Stimulated activated CD4-positive, alpha-beta T cell treated with anti-CD3 and anti-CD28 coated beads, Interleukin-15, amount 100 ng/mL, for 24 hours (primary cell): ENCODE measurements around the gene DACH1.
"Not testable (repeated sequence)": the region's sequence is repeated elsewhere in the genome, so short reads cannot be mapped to it uniquely, and the experiment has no call there.

ENCODE experiments used
- DNase-seq: peaks from one replicate; pipeline ENCODE4 v3.0.0-alpha.2; 2020

The DACH1 gene

DNA sequence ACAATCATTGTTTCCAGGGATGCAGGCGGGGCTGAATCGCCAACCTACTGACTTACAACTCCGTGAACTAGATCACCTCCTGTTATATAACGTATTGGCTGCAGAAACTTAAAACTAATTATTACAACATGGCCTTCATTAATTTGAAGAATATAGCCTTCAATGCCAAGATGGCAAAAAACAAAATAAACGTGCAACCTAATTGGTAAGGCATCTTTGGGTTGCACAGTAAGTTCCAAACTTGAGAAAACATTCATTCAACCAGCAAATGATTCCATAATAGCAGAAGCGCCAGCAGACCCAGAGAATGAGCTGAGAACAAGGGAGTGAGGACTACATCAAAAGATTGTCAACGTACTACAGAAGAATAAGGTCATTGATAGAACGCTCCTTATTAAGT lies 39.8 kb downstream of the DACH1 start:
- no peak for DNase-seq

DNA sequence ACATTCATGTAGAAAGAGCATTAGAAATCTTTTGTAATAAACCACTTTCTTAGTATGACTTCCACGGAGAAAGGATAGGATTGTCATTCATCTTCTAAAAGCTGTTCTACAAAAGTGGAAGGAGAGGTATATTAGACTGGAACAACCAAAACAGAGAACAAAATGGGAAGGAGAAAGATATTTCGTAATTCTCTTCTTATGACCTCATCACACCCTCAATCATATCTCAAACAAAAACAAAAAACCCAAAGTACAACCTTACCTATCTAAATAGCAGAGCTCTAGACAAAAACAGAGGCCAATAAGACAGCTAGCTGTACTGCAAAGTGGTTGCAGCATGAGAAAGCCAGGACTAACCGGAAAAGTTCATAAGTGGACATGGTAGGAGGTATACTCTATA lies 46.3 kb downstream of the DACH1 start:
- DNase-seq, result no peak

DNA sequence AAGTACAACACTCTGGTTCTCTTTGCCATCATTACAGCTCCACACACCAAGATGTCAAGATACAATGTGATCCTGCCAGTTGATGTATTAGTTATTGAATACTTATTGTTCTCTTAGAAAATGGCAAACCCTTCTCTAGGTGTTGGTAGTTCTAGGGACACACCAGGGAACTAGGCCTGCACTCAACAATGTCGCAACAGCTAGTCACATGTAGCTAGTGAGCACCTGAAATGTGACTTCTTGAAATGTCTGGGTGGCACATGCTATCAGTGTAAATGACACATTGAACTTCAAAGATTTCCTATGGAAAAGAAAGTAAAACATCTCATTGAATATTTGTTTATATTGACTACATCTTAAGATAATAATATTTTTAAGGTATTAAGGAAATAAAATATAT lies 49.7 kb downstream of the DACH1 start:
- no peak for DNase-seq

DNA sequence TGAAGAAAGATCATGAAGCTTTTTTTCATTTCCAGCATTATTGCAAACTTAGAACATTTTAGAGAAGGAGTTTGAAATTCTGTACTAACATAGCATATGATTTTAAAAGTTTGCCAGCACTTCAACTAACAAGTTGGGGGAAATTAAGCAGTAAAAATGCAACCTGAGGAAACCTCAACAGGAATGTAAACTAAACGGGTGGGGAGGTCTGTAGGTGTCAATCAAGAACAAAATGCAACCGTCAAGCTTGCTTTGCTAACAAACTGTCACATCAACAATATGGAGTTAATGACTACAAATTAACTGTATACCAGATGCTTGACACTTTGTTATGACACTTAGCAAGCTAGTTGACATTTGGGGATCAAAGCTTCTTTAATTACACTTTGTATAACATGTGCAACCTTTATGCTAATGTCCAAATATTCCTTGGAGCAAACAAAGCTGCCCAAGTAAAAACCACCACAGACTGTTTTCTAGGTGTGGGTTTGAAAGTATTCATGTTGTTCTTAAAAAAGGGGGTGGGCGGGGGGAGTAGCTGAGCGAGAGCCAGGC lies 52.1 kb downstream of the DACH1 start:
- DNase-seq, result no peak

DNA sequence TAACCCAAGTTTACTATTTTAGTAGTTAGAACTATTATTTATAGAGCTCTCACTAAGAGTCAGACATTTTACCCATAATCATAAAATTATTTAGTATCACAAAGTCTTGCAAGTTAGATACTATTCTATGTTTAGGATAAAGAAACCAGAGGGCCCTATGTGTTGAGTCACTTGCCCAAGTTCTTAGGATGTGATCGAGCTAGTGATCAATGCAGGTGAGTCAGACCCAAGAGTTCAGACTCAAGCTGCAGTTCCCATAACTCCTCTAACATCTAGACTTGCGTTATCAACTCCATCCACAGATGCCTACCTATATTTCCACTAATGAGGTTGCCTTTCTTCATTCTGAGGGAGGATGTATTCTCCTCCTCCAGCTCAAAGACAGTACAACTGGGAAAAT lies 53.8 kb downstream of the DACH1 start:
- DNase-seq, result no peak

DNA sequence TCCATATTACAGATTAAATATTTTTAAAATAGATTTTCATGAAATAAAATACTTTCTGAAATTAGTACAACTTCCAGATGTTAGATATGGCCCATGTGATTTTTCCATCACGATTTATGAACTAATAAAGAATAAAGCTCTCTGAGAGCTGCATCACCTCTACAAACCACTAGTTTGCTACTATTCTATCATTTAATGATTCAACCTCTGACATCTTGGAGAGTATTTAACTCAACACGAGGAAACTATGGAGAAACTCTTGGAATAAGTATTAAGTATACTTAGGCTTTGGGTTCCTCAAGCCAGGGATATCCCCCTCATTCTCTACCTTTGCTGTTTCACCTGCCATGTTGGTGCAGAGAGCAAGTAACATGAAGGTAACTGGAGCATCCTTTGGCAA lies 55.7 kb downstream of the DACH1 start:
- no peak for DNase-seq

DNA sequence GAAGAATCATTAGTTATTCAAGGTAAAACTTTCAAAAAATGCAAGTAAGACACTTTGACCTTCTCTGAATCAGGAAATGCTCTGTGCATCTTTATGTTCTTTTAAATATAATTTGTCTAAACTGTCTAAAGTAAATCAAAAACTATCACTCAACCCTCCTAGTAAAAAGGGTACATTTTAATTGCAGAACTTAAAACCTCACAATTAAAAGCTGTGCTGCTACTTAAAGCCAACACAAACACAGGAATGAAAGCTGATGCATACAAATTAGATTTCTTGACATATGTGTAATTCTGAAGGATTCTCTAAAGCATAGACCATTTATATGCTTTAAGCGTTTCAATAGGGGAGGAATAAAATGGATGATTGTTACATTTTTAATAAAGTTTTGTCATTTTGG lies 58.3 kb downstream of the DACH1 start:
- DNase-seq, result no peak

DNA sequence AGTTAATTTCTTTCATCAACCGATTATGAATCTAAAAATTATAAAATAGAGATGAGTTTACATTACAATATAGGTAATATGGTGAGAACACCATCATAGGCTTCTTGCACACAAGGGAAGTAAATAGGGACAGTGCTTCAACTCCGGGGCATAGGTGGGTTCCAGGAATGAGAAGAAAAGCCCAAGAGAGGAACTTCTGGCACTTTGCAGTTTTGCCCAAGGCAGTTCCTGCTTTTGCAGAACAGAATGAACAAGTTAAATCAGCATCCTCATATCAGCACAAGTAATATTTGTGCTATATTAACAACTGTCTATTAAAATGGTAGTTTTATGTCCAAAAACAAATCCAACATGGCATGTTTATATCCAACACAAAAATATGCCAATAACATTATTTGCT lies 60.1 kb downstream of the DACH1 start:
- no peak for DNase-seq

DNA sequence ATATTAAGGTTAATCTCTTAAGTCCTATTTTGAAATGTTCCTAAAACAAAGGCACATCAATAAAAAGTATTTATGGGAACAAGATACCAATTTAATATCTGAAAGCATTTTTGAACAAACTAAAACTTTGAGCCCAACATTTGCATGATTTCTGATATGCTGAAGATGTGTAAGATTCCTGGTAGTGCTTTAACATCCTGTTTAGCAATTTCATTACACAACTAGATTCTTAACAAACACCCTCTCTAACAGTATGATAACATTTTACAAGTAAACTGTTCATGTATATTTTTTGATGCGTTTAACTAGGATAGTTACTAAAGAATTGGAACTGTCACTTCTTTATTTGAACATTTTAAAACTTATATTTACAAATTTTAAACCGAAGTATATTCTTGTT lies 63.9 kb downstream of the DACH1 start:
- no peak for DNase-seq

DNA sequence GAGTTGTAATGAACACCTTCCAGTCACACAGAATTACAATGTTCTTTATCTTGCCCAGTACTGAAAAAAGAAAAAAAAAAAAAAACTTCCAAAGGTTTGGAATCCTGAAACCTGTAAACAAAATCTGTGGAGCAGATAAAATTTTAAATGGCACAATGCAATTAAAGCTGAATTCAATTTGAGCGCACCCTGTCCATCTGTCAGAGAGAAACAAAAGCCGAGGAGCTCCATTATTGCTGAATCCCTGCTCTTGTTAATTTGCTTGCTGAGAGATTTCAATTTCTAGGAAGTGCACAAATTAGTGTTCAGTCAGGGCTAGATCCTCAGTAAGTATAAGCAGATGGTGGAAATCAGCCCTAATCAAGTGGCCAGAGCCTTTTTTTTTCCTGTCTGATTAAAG lies 65.2 kb downstream of the DACH1 start:
- no peak for DNase-seq

DNA sequence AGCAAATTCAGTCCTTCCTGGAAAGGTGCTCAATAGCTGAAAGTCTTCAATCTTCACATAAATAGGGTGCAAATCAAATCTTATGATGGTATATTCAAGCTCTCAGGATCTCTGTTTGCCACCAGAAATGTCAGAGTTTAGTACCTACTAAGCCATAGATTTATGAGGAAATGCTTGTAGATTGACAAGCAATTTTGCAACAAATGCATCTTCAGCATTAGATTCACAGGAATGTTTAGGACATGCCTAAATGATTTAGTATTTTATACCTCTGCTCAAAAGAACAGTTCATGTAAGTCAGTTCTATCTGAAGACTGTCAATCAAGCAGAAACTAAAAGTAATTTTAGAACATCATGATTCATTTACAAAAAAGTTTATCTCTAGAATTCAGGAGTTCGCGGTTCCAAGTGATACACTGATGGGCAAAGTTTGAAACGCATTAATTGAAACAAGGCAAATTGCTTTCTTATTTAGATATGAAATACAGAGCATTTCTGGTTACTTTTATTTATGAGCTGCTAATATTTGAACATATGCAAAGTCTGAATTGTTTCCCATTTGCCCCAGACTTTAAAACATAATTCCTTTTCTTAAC lies 65.7 kb downstream of the DACH1 start:
- no peak for DNase-seq

DNA sequence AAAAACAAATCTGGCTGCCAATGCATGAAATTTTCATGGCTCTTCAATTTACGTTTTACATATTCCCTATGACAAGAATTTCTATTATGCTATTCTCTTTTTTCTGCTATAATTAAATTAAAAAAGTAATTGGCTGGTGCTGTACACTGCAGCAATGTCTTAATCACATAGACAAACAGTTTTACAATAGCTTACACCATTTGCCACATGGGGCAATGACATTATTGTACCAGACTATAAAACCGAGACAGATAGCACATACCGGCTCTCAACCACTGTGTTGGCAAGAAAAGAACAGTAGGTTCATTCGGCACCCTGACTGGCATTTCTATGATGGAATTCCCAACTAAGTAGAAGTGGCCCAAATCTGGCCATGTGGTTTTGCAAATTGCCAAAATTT lies 67.7 kb downstream of the DACH1 start:
- DNase-seq, result no peak

DNA sequence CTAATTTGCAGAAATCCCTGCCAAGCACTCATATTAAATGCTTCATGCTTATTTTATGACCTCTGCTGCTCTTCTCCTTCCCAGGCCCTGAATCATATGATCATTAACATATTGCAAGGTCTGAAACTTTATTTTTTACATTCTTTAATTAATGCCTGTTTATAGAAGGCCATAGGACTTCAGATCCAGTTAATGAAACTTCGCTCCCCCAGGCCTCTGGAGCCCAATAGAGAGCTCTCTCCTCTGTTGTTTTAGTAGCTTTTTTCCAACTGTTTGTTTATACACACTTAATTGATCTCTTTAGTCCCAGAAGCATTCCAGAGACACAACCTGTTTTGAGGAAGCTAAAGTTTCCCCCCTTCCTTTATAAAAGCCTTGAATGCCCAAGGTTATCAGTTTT lies 68.3 kb downstream of the DACH1 start:
- no peak for DNase-seq

DNA sequence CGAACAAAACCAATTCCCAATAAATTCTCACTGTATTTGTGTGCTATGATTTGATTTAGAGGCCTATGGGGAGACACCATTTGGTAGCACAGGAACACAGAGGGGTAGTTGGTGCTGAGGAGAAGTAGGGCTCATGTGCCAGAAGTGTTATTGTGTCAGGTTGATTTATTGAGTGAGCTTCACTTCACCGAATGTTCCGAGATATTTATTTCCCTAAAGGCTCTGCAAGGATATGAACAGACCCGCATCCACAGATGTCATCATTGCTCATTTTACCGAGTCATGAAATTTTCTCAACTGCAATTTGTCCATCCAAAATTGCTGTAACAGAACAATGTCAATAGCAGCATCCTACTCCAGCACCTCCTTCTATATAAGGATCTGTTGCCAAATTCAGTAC lies 69.5 kb downstream of the DACH1 start:
- no peak for DNase-seq

DNA sequence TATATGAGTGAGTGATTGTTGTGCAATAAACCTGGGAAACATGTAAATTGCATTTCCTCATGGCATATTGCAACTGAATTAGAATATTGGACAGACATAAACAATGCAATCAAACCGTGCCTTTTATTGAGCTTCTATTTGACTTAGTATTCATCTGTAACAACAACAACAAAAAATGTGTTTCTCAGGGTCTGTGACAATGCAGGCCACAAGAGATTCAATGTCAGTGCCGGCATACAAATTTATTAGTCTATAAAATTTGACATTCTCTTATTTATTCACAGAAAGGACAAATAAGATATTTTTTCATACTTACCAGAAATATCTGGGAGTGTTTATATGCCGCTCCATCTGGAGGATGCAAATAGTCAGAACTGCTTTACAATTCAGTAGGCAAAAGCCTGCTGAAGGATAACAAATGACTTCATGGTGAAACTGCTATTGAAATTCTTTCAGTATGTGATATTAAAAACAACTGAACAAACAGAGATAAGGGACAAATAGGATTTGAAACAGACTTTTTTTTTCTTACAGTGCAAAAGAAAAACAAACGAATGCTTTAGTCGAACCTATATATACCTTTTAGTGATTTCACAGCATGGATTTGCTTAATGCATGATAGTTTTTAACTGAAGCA lies 77.2 kb downstream of the DACH1 start:
- DNase-seq, result no peak

DNA sequence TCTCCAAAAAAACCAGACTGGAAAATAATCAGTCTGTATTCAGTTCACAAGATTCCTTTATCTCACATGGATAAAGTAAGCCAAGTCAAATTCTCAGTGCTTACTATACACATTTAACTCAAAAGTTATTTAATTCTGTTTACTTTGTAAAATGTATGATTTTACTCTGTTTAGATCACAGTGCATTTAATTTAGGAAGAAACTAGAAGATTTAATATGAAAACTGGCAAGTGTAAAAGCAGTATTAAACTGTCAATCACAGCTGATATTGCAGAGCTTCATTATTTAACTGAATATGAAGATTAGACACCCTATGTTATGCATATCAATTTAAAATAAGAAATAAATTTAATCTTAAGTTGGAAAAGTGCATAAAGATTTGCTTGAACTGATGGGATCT lies 78.0 kb downstream of the DACH1 start:
- DNase-seq, result no peak

DNA sequence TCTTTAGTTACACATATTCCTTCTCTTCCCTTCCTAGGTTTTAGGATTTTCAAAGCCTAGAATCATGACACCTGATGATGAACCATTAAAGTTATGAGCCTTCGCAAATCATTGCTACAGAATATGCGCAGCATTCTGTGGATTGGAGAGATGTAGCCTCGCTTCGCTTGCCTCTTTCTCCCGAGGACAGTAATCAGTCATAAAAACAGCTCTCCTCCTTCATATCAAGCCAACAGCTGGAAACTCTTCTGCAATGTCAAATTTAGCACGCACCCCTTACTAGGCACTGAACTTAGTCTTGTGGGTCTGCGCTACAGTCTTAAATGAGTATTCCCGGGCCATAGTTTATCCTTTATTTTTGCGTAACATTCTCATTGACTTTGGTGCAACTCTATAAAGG lies 79.6 kb downstream of the DACH1 start:
- DNase-seq, result no peak

DNA sequence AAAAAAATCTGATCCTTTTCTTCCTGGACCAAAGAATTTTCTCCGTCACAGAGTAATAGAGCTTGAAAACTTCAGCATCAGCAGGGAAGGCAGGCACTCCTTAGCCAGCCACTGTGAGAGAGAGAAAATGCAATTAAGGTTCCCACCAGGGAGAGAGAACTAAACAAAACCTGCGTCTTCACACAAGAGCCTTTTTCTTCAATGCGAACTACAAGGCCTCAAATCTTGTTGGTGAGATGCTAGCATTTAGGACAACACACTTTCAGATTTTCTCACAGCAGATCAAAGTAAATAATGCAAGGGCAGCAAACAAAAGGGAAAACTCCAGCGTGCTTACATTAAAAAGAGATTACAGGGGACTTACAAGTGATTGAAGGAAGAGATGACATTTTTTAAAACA lies 80.1 kb downstream of the DACH1 start:
- no peak for DNase-seq

DNA sequence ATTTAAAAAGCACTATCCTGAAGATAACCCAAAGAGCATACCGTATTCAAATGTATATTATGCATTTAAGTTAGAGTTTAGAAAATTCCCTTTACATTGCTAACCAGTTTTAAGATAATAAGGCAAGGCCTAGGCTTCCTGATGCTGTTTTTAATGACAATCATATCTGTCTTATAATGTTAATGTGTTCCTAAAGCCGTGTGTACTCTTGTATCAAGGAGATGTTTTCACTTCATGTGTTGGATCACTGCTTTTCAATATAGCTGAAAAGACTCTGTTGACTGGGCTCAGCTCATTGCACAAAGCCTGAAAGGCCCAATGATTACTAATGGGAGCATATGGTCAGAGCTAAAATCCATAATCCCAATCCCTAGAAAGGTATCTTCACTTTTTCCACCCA lies 81.6 kb downstream of the DACH1 start:
- DNase-seq, result no peak

DNA sequence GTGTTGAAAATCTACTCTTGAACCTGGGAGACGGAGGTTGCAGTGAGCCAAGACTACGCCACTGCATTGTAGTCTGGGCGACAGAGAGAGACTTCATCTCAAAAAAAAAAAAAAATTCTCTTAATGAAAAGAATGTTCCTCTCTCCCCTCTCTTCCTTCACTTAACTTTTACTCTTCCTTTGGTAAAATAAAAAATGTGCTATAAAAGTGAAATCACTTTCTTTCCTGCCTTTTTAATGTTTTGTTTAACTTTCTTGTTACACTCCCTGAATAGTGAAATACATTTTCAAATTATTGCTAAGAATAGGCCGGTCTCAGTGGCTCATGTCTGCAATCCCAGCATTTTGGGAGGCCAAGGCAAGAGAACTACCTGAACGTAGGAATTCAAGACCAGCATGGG lies 86.5 kb downstream of the DACH1 start:
- DNase-seq, result no peak

DNA sequence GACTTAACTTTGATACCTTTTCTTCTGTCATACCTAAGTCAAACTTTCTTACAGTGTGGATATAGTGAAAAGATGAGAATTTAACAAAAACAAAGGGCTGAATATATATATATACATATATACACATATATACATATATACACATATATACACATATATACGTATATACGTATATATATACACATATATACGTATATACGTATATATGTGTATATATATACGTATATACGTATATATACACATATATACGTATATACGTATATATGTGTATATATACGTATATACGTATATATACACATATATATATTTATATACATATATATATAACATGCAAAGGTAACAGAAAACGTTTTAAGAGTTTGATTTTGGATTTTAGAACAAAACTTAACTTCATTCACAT lies 88.0 kb downstream of the DACH1 start:
- not testable (repeated sequence) for DNase-seq

DNA sequence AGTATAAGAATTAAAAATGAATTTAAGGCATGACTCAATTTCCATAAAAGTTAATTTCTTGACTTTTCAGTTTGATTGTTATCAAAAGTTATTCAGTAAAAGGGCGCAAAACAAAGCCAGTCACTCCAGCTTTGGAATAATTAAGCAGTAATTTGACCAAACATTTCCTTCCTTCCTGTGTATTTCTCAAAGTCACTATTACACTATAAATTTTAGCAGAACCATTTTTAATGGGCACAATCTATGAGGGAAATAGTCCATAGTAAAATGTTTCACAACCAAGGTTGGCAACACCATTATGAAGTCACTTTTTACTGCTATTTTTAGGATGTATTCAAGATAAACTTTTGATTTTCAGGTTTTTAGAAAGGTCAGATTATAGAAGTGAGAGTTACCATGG lies 91.0 kb downstream of the DACH1 start:
- no peak for DNase-seq

DNA sequence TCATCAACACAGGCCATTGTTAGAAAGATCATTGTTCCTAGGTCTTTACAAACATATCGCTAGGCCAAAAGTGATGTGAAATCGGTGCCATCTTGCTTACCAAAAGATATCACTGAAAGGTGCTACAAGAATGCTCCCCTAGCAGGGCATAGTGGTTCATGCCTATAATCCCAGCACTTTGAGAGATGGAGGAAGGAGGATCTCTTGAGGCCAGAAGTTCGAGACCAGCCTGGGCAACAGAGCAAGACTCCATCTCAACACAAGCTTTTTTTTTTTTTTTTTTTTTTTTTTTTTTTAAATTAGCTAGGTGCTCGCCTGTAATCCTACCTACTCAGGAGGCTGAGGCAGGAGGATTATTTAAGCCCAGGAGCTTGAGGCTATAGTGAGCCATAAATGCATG lies 92.1 kb downstream of the DACH1 start:
- no peak for DNase-seq

DNA sequence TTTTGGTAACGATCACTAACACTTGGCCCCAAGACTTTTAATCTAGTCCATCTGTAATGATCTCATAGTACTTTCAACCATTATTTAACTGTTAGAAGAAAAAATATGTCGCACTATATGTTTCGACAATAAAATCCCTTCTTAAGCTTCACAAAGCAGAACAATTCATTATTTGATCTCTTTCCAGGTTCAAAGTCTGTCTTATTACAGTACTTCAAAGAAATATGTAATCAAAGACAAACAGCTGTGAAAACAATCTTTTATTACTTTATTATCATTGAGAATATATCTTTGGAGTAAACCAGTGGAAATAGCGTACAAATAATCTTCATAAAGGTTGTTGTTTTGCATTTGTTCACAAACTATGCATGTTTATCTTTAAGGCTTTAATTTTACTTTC lies 93.5 kb downstream of the DACH1 start:
- DNase-seq, result no peak

DNA sequence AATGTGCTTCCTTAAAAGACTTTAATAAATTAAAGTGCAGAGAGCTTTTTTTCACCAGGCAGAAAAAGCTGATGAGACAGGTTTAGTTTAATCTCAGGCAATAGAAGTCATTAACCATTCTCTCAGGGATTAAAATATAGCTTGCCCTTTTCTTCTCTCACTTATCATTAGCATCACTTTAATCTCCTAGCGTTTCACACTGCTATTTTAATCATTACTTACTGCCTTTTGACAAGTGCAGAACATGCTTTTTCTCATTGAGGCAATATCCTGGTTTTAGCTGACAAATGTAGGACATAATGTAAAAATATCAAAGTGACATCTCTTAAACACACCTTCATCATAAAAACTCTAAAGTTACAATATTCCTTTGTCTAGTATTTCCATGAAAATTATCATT lies 94.6 kb downstream of the DACH1 start:
- no peak for DNase-seq
